ENCODE measurements around the gene COL13A1.

COL13A1 gene

DNA sequence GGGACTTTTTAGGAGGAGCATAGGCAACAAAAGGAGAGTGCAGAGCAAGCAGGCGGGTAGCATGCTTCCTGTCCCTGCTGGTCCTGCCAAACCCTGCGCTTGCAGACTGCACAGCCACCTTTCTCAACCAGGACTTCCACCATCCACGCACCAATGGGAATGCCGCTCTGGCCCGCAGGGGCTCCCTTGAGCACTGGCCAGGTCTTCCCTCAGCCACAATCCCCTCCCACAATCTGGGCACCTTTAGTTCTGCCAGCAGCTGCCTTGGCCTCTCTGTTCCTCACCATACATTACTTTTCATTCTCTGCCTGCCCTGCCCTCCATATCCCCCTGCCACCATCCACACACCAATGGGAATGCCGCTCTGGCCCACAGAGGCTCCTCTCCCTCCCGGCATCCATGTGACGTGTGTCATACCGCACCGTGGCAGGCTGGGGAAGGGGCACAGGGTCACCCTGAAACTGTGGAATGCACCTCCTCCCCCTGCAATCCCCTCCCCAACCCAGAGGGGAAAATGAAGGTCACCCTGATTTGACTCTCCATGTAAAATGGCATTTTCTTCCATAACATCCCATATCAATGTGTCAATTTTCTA is 153.6 kb downstream of the COL13A1 start:
- no peak for DNase-seq

DNA sequence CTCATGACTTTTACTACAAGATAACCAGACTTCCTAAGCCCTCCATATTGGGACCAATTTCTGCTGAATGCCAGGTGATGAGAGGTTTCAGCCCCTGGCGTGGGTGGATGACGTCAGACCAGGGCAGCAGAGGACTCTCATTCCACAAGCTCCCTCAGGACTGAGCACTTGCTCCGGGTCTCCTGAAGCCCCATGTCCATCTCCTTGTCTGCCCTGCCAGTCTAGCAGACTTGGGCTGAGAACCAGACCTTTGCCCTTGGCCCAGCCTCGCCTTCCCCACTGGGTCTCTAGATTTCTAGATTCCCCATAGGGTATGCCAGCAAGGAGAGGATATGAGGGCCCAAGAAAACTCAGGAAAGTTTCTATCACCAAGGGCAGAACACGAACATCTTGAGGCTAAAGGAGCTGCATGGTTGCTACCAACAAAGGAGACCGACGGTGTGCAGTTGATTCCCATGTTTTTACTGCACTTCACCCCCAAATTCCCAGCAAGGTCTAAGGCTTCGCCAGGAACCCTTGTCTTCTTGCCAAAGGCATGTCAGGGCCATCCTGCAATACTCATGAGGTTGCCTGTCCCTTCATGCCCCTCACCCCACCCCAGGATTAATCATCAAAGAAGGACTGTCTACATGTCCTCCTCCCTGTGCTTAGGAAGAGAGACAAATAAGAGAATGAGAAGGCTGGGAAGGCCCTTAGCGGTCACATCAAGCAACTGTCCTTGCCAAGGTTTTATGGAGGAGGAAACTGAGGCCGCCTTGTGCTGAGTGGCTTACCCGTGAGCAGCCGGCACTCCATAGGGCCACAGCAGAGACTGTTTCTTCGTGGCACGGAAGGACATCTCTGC is 154.4 kb downstream of the COL13A1 start:
- DNase-seq, result no peak

DNA sequence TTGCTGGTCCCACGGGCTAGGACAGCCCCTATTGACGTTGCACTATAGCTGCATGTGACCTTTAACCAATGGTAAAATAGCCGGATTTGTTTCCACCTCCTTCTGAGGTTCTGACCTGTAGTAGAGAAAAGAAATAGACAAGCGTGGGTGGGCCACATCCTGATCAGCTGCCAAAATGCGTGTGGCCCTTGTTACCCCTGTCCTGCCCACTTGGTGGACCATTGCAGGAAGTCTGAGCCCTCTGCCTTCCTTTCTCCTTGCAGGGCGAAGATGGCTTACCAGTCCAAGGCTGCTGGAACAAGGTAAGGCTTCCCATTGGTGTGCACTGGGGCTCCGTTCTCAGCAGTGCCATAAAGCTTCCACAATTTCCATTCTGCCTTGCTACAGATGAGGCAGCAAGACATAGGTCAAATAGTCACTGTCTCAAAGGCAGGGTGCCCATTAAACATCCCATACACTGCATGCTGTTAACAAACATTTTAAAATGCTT is 155.1 kb downstream of the COL13A1 start:
- no peak for DNase-seq

GRCh38 chr10:69957241-69957885 is 155.7 kb downstream of the COL13A1 start:
- DNase-seq, result no peak

- peak; percentile 18 for DNase-seq
These were observed 156.3 kb downstream of the COL13A1 start for GRCh38 chr10:69957886-69958555.

GRCh38 chr10:69958556-69958902 is 156.8 kb downstream of the COL13A1 start:
- no peak for DNase-seq

GRCh38 chr10:69959911-69960310 is 158.2 kb downstream of the COL13A1 start:
- no peak for DNase-seq

DNA sequence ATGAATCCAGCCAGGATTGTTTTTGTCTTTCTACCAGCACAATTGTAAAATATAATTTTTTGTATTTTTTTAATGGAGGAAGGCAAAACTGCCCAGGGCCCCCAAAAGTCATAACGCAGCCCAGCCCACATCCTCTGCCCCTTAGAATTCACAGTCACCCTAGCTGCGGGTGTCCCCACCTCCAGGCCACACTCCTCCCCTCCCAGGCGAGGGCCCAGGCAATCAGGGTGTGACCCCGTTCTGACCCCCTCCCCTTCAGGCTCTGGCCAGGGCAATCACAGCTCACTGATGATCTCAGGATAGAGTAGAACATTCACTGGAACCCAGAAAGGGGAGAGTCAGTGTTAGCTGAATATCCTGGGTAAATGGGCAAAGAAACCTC is 158.9 kb downstream of the COL13A1 start:
- DNase-seq, result no peak

GRCh38 chr10:69960988-69961880 is 159.5 kb downstream of the COL13A1 start:
- no peak for DNase-seq

- DNase-seq, result no peak
These were observed 160.4 kb downstream of the COL13A1 start for GRCh38 chr10:69961881-69962745.

- DNase-seq, result no peak
These were observed 161.0 kb downstream of the COL13A1 start for GRCh38 chr10:69962746-69963135.

DNA sequence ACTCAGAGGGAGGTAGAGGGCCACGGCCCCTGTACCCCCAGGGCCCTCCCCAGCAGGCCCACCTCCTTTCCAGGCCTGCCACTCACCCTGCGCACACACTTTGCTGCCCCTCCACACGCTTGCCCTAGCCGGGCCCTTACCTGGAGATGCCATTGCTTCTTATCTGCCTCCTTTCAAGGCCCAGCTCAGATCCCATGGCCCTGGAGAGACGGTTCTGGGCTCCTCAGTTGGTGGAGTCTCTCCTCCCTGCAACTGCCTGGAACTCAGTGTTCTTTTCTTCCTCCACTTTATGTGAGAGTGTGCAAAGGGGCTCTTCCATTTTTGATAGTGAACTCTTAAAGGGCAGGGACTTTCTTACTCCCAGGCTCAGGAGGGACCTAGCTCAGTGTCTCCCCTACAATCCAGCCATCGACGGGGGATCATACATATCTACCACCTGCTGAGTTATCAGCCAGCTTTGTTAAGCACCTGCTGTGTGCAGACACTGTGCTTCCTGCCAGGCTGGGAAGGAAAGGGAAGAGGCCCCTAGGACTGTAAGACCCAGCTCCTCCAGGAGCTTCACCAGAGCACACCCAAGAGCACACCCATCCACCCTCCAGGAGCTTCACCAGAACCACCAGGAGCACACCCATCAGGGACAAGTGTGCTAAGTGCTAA is 161.6 kb downstream of the COL13A1 start:
- no peak for DNase-seq

GRCh38 chr10:69963835-69964710 is 162.4 kb downstream of the COL13A1 start:
- DNase-seq, result no peak

GRCh38 chr10:69965086-69965485 is 163.4 kb downstream of the COL13A1 start:
- no peak for DNase-seq

DNA sequence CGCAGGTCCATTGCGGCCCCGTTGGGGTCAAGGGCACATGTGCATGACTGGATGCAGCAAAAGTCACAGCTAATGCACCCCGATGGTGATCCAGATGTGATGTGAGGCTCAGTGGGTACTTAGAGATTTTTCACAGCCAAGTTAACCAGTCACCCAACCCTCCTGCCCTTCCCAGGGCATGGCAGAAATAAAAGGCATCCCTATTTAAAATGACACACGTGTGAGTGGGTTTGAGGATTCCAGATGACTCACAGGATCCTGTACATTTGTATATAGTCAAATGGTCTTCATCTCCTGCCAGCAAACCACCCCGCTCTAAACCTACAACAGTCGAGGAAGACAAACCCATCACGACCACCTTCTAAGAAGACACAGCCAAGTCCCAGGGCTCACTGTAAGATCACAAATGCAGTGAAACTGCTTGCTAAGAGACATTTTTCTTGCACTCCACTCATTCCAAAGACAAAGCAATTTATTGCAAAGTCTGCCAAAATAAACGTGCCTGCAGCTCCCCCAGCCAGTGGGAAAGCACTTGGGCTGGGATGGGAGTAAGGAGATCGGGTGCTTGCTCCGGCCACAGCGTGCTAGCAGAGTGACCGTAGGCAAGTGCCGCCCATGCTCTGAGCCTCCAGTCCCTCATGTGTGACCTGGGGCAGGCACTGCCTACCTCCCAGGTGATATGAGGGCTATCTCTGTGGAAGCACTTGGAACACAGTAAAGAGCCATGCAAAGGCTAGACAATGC is 164.4 kb downstream of the COL13A1 start:
- no peak for DNase-seq

DNA sequence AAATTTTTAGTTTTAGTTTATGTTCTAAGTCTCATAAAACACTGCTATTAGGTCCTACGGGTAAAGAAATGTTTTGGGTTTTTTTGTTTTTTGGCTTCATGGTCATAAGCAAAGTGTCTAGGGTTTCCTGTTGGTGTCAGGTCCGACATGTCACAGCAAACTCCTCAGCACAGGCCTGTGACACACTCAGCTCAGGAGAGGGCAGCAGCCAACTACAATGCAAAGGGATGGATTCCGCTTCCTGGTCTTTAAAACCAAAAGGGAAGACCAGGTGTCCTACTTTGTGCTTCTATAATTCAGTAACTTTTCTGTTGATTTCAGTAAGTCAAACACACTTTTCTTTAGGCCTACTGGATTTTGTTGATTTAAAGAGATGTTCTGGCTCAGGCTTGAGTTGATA is 167.1 kb downstream of the COL13A1 start:
- no peak for DNase-seq

DNA sequence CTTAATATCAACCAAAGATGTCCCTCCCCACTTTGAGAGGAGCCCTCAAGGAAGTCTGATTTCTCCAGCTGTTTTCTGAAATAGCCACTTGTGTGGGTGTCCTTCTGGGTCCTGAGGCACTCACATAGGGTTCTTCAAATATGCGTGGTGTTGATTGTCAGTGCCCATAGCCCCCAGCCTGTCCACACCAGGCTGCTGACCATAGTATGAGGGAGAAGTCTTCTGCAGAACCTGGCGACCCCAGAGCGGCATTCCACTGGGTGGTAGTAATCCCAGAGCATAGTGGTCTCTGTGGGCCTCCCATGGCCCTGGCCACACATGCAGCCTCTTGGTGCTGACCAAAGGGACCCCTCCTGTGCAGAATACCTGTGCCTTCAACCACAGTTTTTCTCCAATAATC is 168.3 kb downstream of the COL13A1 start:
- DNase-seq, result no peak

DNA sequence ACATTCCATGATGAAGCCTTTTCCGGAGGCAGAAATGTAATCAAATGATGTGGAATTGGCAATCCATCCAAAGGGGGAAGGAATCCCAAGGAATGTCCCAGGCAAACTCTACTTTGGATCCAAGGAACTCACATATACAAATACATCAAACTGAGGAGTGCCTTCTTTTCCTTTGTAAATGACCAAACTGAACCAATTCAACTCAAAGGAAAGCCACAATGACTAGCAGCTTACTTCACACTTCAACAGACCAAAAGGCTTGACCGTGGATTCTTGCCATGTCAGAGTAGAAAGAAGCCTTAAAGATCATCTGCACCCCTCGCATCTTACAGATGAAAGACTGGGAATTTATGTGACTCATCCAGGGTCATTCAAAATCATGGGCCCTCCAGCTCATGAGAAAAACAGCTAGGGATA is 171.3 kb downstream of the COL13A1 start:
- DNase-seq, result no peak

- DNase-seq, result no peak
These were observed 172.0 kb downstream of the COL13A1 start for GRCh38 chr10:69973678-69974077.
